ENCODE data around the gene CDKN1C. TPM values are rescaled to one million over a fixed set of nuclear protein-coding genes. Genes with fewer than 3 reads are reported as not detected.
"Not testable (repeated sequence)": the region's sequence is repeated elsewhere in the genome, so short reads cannot be mapped to it uniquely, and the experiment has no call there.

CDKN1C gene
- total RNA-seq, 4 donors from 2014 or later, result 12.6 to 29.7 (median 16.8) TPM

- Histone ChIP-seq H3K27ac (no peak overlapping the region), H3K27me3 (no peaks in the 10 kb centered on the region), H3K36me3 (no peaks in the 10 kb centered on the region), H3K4me1 (peaks cover 30 to 46% of the 10 kb centered on the region in 2 donors), H3K4me3 (replicated peaks in 1 of 3) (no peak overlapping the region), H3K9me3 (no peaks in the 10 kb centered on the region)
- DNase-seq, result no peak
- TF ChIP-seq, protein P1, sequence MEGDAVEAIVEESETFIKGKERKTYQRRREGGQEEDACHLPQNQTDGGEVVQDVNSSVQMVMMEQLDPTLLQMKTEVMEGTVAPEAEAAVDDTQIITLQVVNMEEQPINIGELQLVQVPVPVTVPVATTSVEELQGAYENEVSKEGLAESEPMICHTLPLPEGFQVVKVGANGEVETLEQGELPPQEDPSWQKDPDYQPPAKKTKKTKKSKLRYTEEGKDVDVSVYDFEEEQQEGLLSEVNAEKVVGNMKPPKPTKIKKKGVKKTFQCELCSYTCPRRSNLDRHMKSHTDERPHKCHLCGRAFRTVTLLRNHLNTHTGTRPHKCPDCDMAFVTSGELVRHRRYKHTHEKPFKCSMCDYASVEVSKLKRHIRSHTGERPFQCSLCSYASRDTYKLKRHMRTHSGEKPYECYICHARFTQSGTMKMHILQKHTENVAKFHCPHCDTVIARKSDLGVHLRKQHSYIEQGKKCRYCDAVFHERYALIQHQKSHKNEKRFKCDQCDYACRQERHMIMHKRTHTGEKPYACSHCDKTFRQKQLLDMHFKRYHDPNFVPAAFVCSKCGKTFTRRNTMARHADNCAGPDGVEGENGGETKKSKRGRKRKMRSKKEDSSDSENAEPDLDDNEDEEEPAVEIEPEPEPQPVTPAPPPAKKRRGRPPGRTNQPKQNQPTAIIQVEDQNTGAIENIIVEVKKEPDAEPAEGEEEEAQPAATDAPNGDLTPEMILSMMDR (IDR thresholded peaks at IDR 0.05), result no peak
- TF ChIP-seq POLR2A (IDR thresholded peaks at IDR 0.05), result no peak
- intact Hi-C loops (cut with DNase I), result no loop called here
- WGBS, 2 donors, result 50 to 70% methylated on average over 13 to 16 of the region's 78 CpGs
These were observed 23.7 kb upstream of the CDKN1C start for GRCh38 chr11:2909133-2909902.

GRCh38 chr11:2908130-2908529 lies 22.6 kb upstream of the CDKN1C start:
- WGBS, 2 donors, result 96 to 100% methylated on average over 9 of the region's 14 CpGs
- H3K27me3 ChIP-seq, result no peaks in the 10 kb centered on the region
- peaks cover 21 to 39% of the 10 kb centered on the region in 2 donors for H3K4me1 ChIP-seq
- H3K36me3 ChIP-seq, result no peaks in the 10 kb centered on the region
- intact Hi-C loops (cut with DNase I), result no loop called here
- TF ChIP-seq, protein P1 (IDR thresholded peaks at IDR 0.05), result no peak
- no peak for TF ChIP-seq POLR2A (IDR thresholded peaks at IDR 0.05)
- no peaks in the 10 kb centered on the region for H3K9me3 ChIP-seq
- H3K27ac ChIP-seq, result no peak overlapping the region
- DNase-seq, result no peak
- no peak overlapping the region for H3K4me3 ChIP-seq (replicated peaks in 1 of 3)

GRCh38 chr11:2905299-2905698 lies 19.7 kb upstream of the CDKN1C start:
- H3K36me3 ChIP-seq; intact Hi-C loops (cut with DNase I); H3K9me3 ChIP-seq; H3K27ac ChIP-seq; H3K4me3 ChIP-seq (replicated peaks in 1 of 3); DNase-seq; H3K27me3 ChIP-seq: not testable (repeated sequence)
- H3K4me1 ChIP-seq, result peaks cover 14 to 27% of the 10 kb centered on the region in 2 donors
- WGBS, 2 donors, result 93 to 95% methylated on average over 7 of the region's 7 CpGs

GRCh38 chr11:2904153-2905052 lies 18.8 kb upstream of the CDKN1C start:
- intact Hi-C loops (cut with DNase I), result no loop called here
- peaks cover 14 to 28% of the 10 kb centered on the region in 2 donors for H3K4me1 ChIP-seq
- no peaks in the 10 kb centered on the region for H3K9me3 ChIP-seq
- H3K27ac ChIP-seq, result no peak overlapping the region
- TF ChIP-seq, protein P1 (IDR thresholded peaks at IDR 0.05), result no peak
- TF ChIP-seq POLR2A (IDR thresholded peaks at IDR 0.05), result no peak
- H3K36me3 ChIP-seq, result no peaks in the 10 kb centered on the region
- H3K4me3 ChIP-seq (replicated peaks in 1 of 3), result no peak overlapping the region
- no peaks in the 10 kb centered on the region for H3K27me3 ChIP-seq
- WGBS, 2 donors, result 72 to 79% methylated on average over 18 to 20 of the region's 21 CpGs
- DNase-seq, result peak; percentile 46 to 61

DNA sequence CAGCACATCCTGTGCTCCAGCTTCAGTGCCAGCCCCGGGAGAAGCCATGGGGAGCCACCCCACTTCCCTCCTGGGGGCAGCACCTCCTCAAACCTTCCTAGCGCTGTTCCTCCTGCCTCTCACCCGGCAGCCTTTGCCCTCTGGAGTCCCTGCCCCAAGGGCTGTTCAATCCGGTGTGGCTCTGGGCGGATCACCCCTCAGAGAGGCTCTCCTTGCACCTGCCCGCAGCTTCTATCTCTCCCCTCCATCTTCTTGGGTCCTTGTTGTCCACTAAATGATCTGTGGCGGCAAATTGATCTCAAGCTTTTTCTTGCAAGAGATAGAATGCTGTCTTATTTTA lies 18.1 kb upstream of the CDKN1C start:
- no peak for DNase-seq
- TF ChIP-seq POLR2A (IDR thresholded peaks at IDR 0.05), result no peak
- TF ChIP-seq, protein P1 (IDR thresholded peaks at IDR 0.05), result no peak
- Histone ChIP-seq H3K27me3 (no peaks in the 10 kb centered on the region), H3K4me1 (peaks cover 14 to 30% of the 10 kb centered on the region in 2 donors), H3K9me3 (no peaks in the 10 kb centered on the region), H3K36me3 (no peaks in the 10 kb centered on the region), H3K4me3 (replicated peaks in 1 of 3) (no peak overlapping the region), H3K27ac (no peak overlapping the region)
- 72 to 85% methylated on average over 6 to 7 of the region's 7 CpGs for WGBS, 2 donors
- intact Hi-C loops (cut with DNase I), result no loop called here

Measured in thyroid gland (tissue), 4 donors.